WTC11 (cell line): ENCODE data around the gene KRT7. TPM values are rescaled to one million over a fixed set of nuclear protein-coding genes. Genes with fewer than 3 reads are reported as not detected.

Experiments
- ATAC-seq: fragments of 200-7000 bp; cut with Tn5 transposase; 2 replicates; pipeline ENCODE4 v1.10.0; 2021; ENCODE audit warnings: mild to moderate bottlenecking, moderate library complexity
- CTCF ChIA-PET: fragments of 300-600 bp; sonication (Branson Sonifier 250); formaldehyde crosslinking; loops from one replicate; lab custom pipeline; 2021; ENCODE audit warnings: antibody characterized with exemption; lab: Charles Lee
- POLR2A ChIA-PET: fragments of 350-600 bp; sonication (Branson Sonifier 250); formaldehyde crosslinking; loops from one replicate; lab custom pipeline; 2021; ENCODE audit warnings: antibody characterized with exemption; lab: Charles Lee
- DNase-seq: peaks from one replicate; pipeline ENCODE4 v3.0.0; 2021; ENCODE audit warnings: low spot score
- H3K27ac Mint-ChIP-seq: 2 replicates; pipeline ENCODE4 v1.8.0; 2021; ENCODE audit warnings: mixed read lengths
- H3K27me3 Mint-ChIP-seq: 2 replicates; pipeline ENCODE4 v1.8.0; 2021; ENCODE audit warnings: low read depth, mild to moderate bottlenecking, moderate library complexity, mixed read lengths
- H3K36me3 Mint-ChIP-seq: 2 replicates; pipeline ENCODE4 v1.8.0; 2021; ENCODE audit warnings: mixed read lengths
- H3K4me1 Mint-ChIP-seq: 2 replicates; pipeline ENCODE4 v1.8.0; 2022; ENCODE audit warnings: mixed read lengths
- H3K4me3 Mint-ChIP-seq: 2 replicates; pipeline ENCODE4 v1.8.0; 2021; ENCODE audit warnings: mild to moderate bottlenecking, moderate library complexity, mixed read lengths
- H3K9me3 Mint-ChIP-seq: 2 replicates; pipeline ENCODE4 v1.8.0; 2021; ENCODE audit warnings: mixed read lengths
- ARID4B ChIP-seq: sonication (generic); formaldehyde crosslinking; IDR thresholded peaks from 2 replicates; pipeline ENCODE4 v1.8.0; 2023; ENCODE audit warnings: missing genetic modification reagents, mild to moderate bottlenecking, borderline replicate concordance
- CBFB ChIP-seq: sonication (generic); formaldehyde crosslinking; IDR thresholded peaks from 2 replicates; pipeline ENCODE4 v1.8.1; 2022; ENCODE audit warnings: mild to moderate bottlenecking, low read depth, missing genetic modification reagents
- CREB1 ChIP-seq: sonication (generic); formaldehyde crosslinking; IDR thresholded peaks from 2 replicates; pipeline ENCODE4 v1.8.0; 2023; ENCODE audit warnings: mild to moderate bottlenecking, missing genetic modification reagents
- CTCF ChIP-seq: fragments of 200-600 bp; IDR thresholded peaks from 2 replicates; pipeline ENCODE4 v1.8.0; 2022; ENCODE audit warnings: antibody characterized with exemption
- ESRRA ChIP-seq: sonication (generic); formaldehyde crosslinking; IDR thresholded peaks from 2 replicates; pipeline ENCODE4 v1.8.1; 2022; ENCODE audit warnings: mild to moderate bottlenecking, missing genetic modification reagents, borderline replicate concordance
- KAT7 ChIP-seq: sonication (generic); formaldehyde crosslinking; IDR thresholded peaks from 2 replicates; pipeline ENCODE4 v1.8.1; 2023; ENCODE audit warnings: missing genetic modification reagents, mild to moderate bottlenecking, borderline replicate concordance
- MYBL2 ChIP-seq: sonication (generic); formaldehyde crosslinking; IDR thresholded peaks from 2 replicates; pipeline ENCODE4 v1.8.1; 2023; ENCODE audit warnings: mild to moderate bottlenecking, moderate library complexity, missing genetic modification reagents
- NFATC4 ChIP-seq: fragments of 250-450 bp; sonication (Bioruptor Pico); IDR thresholded peaks from 2 replicates; pipeline ENCODE4 v1.9.0; 2021; ENCODE audit warnings: mild to moderate bottlenecking
- NFYB ChIP-seq: sonication (generic); formaldehyde crosslinking; conservative IDR thresholded peaks from 2 replicates; pipeline ENCODE4 v1.8.0; 2022; ENCODE audit warnings: low read depth, missing genetic modification reagents
- RELA ChIP-seq: sonication (generic); formaldehyde crosslinking; IDR thresholded peaks from 2 replicates; pipeline ENCODE4 v1.8.1; 2022; ENCODE audit warnings: missing genetic modification reagents, mild to moderate bottlenecking, borderline replicate concordance
- TCF7 ChIP-seq: sonication (generic); formaldehyde crosslinking; IDR thresholded peaks from 2 replicates; pipeline ENCODE4 v1.8.0; 2022; ENCODE audit warnings: mild to moderate bottlenecking, low read depth, missing genetic modification reagents, moderate library complexity
- TEAD4 ChIP-seq: sonication (generic); formaldehyde crosslinking; IDR thresholded peaks from 2 replicates; pipeline ENCODE4 v1.8.0; 2022; ENCODE audit warnings: mild to moderate bottlenecking, missing genetic modification reagents
- TP53 ChIP-seq: sonication (generic); formaldehyde crosslinking; IDR thresholded peaks from 2 replicates; pipeline ENCODE4 v1.8.1; 2023; ENCODE audit warnings: mild to moderate bottlenecking, missing genetic modification reagents
- ZBTB21 ChIP-seq: sonication (generic); formaldehyde crosslinking; IDR thresholded peaks from 2 replicates; pipeline ENCODE4 v1.8.1; 2023; ENCODE audit warnings: mild to moderate bottlenecking, missing genetic modification reagents, borderline replicate concordance
- ZNF416 ChIP-seq: fragments of 250-450 bp; sonication (Bioruptor Pico); IDR thresholded peaks from 2 replicates; pipeline ENCODE4 v1.9.0; 2021; ENCODE audit warnings: mild to moderate bottlenecking, inconsistent platforms
- ZNF671 ChIP-seq: fragments of 250-450 bp; sonication (Bioruptor Pico); IDR thresholded peaks from 2 replicates; pipeline ENCODE4 v1.8.0; 2021; ENCODE audit warnings: mild to moderate bottlenecking
- total RNA-seq: library from RNA; stranded (reverse); gene quantifications from 3 replicates; pipeline ENCODE4 v1.2.3, GENCODE V29; 2021
- TF ChIP-seq, protein P1 (sequence below): sonication (generic); formaldehyde crosslinking; IDR thresholded peaks from 2 replicates; pipeline ENCODE4 v1.8.1; 2023; ENCODE audit warnings: mild to moderate bottlenecking, moderate library complexity, missing genetic modification reagents
- TF ChIP-seq, protein P2 (sequence below): sonication (generic); formaldehyde crosslinking; IDR thresholded peaks from 2 replicates; pipeline ENCODE4 v1.8.1; 2023; ENCODE audit warnings: mild to moderate bottlenecking, missing genetic modification reagents
- TF ChIP-seq, protein P3 (sequence below): sonication (generic); formaldehyde crosslinking; IDR thresholded peaks from 2 replicates; pipeline ENCODE4 v1.8.0; 2023; ENCODE audit warnings: missing genetic modification reagents

The KRT7 gene
- total RNA-seq, 1 experiment from 2014 or later = 10.6 TPM

DNA sequence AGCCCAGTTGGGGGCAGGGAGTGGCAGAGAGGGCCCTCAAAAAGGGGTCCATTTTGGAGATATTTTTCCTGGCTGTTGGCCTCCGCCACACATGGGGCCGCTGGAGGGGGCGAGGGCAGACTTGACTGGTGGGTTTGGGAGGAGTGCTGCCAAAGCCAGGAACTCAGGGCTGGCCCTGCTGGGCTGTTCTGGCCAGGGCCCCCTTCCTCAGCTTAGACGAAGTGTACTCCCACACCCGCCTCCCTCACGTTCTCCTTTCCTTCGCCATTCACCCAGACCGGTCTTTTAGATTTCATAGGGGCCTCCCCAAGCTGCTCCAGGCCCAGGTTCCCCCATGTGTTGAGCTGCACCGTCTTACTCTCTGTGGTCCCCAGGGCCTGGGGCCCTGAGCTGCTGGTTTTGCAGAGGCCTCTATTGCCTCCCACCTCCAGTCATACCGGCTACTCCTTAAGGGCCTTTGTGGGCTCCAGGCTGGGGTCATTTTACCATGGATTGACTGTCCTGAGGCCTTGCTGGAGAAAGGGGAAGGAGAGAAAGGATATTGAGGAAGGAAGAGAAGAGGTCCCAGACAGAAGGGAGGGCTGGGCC lies 1.3 kb downstream of the KRT7 start:
- DNase-seq = no peak
- Mint-ChIP-seq H3K4me3 (no peak overlapping the region), H3K4me1 (peaks cover 63% of the 10 kb centered on the region), H3K36me3 (no peaks in the 10 kb centered on the region), H3K27me3 (peaks cover 51% of the 10 kb centered on the region), H3K9me3 (no peaks in the 10 kb centered on the region), H3K27ac (no peak overlapping the region)
- ChIA-PET CTCF (interaction anchor here (0.6 to 5.9 kb wide), 10 partner anchors 12 to 342 kb away, joined by 3 to 56 read pairs (median 4); no protein-coding TSS in a partner anchor), POLR2A (no interaction called here)
- TF ChIP-seq ARID4B (CRISPR knock-in tag) (no peak), NFYB (no peak), ESRRA (CRISPR knock-in tag) (no peak), TEAD4 (CRISPR knock-in tag) (no peak), ZNF416 (CRISPR knock-in tag) (no peak), TP53 (CRISPR knock-in tag) (no peak), TCF7 (no peak), RELA (CRISPR knock-in tag) (no peak), MYBL2 (CRISPR knock-in tag) (no peak), KAT7 (CRISPR knock-in tag) (no peak), CBFB (no peak), CTCF (no peak)
- peak; percentile 4 for ATAC-seq

DNA sequence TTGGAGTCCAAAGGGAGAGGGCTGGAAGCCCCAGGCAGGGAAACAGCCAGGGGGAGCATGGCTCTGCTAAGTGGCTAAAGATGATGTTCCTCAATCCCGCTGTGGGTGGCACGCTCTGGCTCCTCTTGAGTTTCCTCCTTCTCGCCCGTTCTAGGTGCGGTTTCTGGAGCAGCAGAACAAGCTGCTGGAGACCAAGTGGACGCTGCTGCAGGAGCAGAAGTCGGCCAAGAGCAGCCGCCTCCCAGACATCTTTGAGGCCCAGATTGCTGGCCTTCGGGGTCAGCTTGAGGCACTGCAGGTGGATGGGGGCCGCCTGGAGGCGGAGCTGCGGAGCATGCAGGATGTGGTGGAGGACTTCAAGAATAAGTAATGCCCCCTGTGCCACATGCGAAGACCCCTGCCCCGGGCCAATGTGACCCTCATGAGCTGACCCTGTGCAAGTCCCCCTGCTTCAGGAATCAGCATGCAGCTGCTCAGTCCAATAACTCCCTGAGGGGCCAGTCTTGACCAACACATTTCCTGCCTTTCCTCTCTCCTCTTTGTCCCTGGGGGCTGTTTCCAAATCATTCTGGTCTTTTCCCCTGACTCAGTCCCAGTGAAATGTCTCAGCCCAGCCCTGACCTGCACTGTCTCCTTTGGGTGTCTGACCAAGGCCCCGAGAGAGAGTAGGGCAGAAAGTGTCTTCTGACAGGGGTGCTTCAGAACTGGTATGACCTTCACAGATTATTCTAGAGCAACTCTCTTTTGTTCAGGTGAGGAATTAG lies 2.1 kb downstream of the KRT7 start:
- CTCF ChIA-PET = interaction anchor here (1.3 to 5.9 kb wide), 5 partner anchors 14 to 84 kb away, joined by 3 to 56 read pairs (median 4); no protein-coding TSS in a partner anchor
- Mint-ChIP-seq H3K36me3 (no peaks in the 10 kb centered on the region), H3K9me3 (no peaks in the 10 kb centered on the region)
- no peak for ATAC-seq
- TF ChIP-seq CREB1 (CRISPR knock-in tag) = no peak
- no peak for TF ChIP-seq NFATC4 (CRISPR knock-in tag)
- no peak for TF ChIP-seq ZNF671 (CRISPR knock-in tag)
- TF ChIP-seq, all 79 proteins: peak for 0
- H3K27me3 Mint-ChIP-seq = peaks cover 51% of the 10 kb centered on the region
- peaks cover 64% of the 10 kb centered on the region for H3K4me1 Mint-ChIP-seq
- no peak overlapping the region for H3K4me3 Mint-ChIP-seq
- no peak overlapping the region for H3K27ac Mint-ChIP-seq
- POLR2A ChIA-PET = interaction anchor here (0.6 kb wide), 1 partner anchor 35 kb away, joined by 3 read pairs; no protein-coding TSS in a partner anchor
- DNase-seq = no peak

DNA sequence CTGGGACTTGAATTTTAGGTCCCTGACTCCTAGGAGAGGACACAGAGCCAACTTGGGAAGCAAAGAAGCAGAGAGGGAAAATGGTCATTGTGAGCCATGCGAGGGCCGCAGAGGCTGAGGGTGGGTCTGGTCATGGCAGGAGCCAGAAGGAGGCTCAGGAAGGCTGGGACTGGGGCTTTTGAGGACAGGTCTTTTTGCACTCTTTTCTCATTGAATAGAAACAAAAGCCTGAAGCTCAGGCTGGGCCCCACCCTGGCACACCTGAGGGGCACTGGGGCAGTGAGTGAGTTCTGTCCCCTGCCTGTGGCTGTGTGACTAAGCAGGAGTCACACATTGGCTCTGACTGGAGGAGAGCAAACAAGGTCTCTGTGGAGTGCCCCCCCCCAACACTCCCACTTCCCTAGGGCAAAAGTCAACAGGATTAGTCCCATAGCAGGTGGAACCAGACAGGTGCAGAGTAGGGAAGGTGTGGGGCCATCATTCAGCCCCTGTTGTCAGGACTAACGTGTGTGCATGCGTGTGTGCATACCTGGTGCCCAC lies 2.8 kb downstream of the KRT7 start:
- Mint-ChIP-seq H3K4me3 (no peak overlapping the region), H3K4me1 (peaks cover 59% of the 10 kb centered on the region), H3K27me3 (peaks cover 45% of the 10 kb centered on the region), H3K27ac (no peak overlapping the region), H3K9me3 (no peaks in the 10 kb centered on the region), H3K36me3 (no peaks in the 10 kb centered on the region)
- no peak for ATAC-seq
- ChIA-PET POLR2A (interaction anchor here (0.6 kb wide), 2 partner anchors 36 to 71 kb away, joined by 3 read pairs; no protein-coding TSS in a partner anchor), CTCF (interaction anchor here (1.3 to 5.9 kb wide), 4 partner anchors 14 to 83 kb away, joined by 3 to 56 read pairs (median 19); no protein-coding TSS in a partner anchor)
- DNase-seq = no peak
- TF ChIP-seq, protein P1, sequence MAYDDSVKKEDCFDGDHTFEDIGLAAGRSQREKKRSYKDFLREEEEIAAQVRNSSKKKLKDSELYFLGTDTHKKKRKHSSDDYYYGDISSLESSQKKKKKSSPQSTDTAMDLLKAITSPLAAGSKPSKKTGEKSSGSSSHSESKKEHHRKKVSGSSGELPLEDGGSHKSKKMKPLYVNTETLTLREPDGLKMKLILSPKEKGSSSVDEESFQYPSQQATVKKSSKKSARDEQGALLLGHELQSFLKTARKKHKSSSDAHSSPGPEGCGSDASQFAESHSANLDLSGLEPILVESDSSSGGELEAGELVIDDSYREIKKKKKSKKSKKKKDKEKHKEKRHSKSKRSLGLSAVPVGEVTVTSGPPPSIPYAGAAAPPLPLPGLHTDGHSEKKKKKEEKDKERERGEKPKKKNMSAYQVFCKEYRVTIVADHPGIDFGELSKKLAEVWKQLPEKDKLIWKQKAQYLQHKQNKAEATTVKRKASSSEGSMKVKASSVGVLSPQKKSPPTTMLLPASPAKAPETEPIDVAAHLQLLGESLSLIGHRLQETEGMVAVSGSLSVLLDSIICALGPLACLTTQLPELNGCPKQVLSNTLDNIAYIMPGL (CRISPR knock-in tag) = no peak
- TF ChIP-seq ZBTB21 (CRISPR knock-in tag) = no peak
- TF ChIP-seq, protein P2, sequence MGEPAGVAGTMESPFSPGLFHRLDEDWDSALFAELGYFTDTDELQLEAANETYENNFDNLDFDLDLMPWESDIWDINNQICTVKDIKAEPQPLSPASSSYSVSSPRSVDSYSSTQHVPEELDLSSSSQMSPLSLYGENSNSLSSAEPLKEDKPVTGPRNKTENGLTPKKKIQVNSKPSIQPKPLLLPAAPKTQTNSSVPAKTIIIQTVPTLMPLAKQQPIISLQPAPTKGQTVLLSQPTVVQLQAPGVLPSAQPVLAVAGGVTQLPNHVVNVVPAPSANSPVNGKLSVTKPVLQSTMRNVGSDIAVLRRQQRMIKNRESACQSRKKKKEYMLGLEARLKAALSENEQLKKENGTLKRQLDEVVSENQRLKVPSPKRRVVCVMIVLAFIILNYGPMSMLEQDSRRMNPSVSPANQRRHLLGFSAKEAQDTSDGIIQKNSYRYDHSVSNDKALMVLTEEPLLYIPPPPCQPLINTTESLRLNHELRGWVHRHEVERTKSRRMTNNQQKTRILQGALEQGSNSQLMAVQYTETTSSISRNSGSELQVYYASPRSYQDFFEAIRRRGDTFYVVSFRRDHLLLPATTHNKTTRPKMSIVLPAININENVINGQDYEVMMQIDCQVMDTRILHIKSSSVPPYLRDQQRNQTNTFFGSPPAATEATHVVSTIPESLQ (CRISPR knock-in tag) = no peak
- TF ChIP-seq, protein P3, sequence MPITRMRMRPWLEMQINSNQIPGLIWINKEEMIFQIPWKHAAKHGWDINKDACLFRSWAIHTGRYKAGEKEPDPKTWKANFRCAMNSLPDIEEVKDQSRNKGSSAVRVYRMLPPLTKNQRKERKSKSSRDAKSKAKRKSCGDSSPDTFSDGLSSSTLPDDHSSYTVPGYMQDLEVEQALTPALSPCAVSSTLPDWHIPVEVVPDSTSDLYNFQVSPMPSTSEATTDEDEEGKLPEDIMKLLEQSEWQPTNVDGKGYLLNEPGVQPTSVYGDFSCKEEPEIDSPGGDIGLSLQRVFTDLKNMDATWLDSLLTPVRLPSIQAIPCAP (CRISPR knock-in tag) = no peak
